Naive B cell (primary cell): ENCODE measurements around the gene AHNAK2. TPM values are rescaled to one million over a fixed set of nuclear protein-coding genes. Genes with fewer than 3 reads are reported as not detected.

Source experiments
- ATAC-seq, 2 donors: fragments of 150-1000 bp; cut with Tn5 transposase; 2 replicates each; pipeline ENCODE4 v1.10.0; 2021; ENCODE audit warnings: low read depth in 2 of 2, mild to moderate bottlenecking in 2 of 2, moderate library complexity in 2 of 2
- DNase-seq: peaks from one replicate; pipeline ENCODE4 v3.0.0; 2022
- H3K27ac Mint-ChIP-seq, 6 donors: one replicate each; pipeline ENCODE4 v1.8.0; 2020 to 2022; ENCODE audit warnings: mild to moderate bottlenecking in 6 of 6, mixed read lengths in 6 of 6, moderate library complexity in 5 of 6, inconsistent platforms in 2 of 6
- H3K27me3 Mint-ChIP-seq, 3 donors: one replicate each; pipeline ENCODE4 v1.8.0; 2021 to 2022; ENCODE audit warnings: mixed read lengths in 3 of 3, mild to moderate bottlenecking in 1 of 3
- H3K36me3 Mint-ChIP-seq, 2 donors: one replicate each; pipeline ENCODE4 v1.8.0; 2020 to 2022; ENCODE audit warnings: mixed read lengths in 2 of 2, inconsistent platforms in 1 of 2, mild to moderate bottlenecking in 1 of 2
- H3K4me1 Mint-ChIP-seq, 3 donors: one replicate each; pipeline ENCODE4 v1.8.0; 2020 to 2022; ENCODE audit warnings: mixed read lengths in 3 of 3, inconsistent platforms in 1 of 3, mild to moderate bottlenecking in 1 of 3, moderate library complexity in 1 of 3
- H3K4me3 Mint-ChIP-seq, 8 donors: one replicate each; pipeline ENCODE4 v1.8.0; 2020 to 2022; ENCODE audit warnings: mild to moderate bottlenecking in 8 of 8, mixed read lengths in 8 of 8, moderate library complexity in 8 of 8, inconsistent platforms in 2 of 8
- H3K9me3 Mint-ChIP-seq, 7 donors: one replicate each; pipeline ENCODE4 v1.8.0; 2020 to 2022; ENCODE audit warnings: mixed read lengths in 7 of 7, mild to moderate bottlenecking in 5 of 7, inconsistent platforms in 2 of 7, moderate library complexity in 1 of 7
- polyA plus RNA-seq, 6 donors: library from polyadenylated mRNA; unstranded; fragments of 300-500 nt; fragmentation: Illumina TruSeq; gene quantifications; one replicate each; pipeline ENCODE4 v1.2.3, GENCODE V29; 2021; ENCODE audit warnings: low read depth in 6 of 6

AHNAK2 gene
- polyA plus RNA-seq, 6 donors from 2014 or later: 0.63 to 0.92 (median 0.70) TPM; not detected in 1

- no peak for ATAC-seq
These were observed 11.2 kb upstream of the AHNAK2 start for GRCh38 chr14:104989236-104989950.

GRCh38 chr14:104986487-104987164 lies 8.5 kb upstream of the AHNAK2 start:
- no peak for DNase-seq
- peaks cover 0 to 2% (median 0%) of the 10 kb centered on the region in 7 donors for H3K9me3 Mint-ChIP-seq
- H3K4me1 Mint-ChIP-seq: peaks cover 4 to 21% (median 7%) of the 10 kb centered on the region in 3 donors
- peak overlapping the region; percentile 70 to 84 (median 82) for H3K4me3 Mint-ChIP-seq
- no peak for ATAC-seq
- no peaks in the 10 kb centered on the region for H3K36me3 Mint-ChIP-seq
- peak overlapping the region; percentile 61 to 94 (median 84) for H3K27ac Mint-ChIP-seq
- H3K27me3 Mint-ChIP-seq: peaks cover 0 to 8% (median 4%) of the 10 kb centered on the region in 3 donors

More at GRCh38 chr14:104989236-104989950, 11.2 kb upstream of the AHNAK2 start:
- Mint-ChIP-seq H3K4me1 (peaks cover 4 to 15% (median 9%) of the 10 kb centered on the region in 3 donors), H3K27me3 (peaks cover 0 to 8% (median 4%) of the 10 kb centered on the region in 3 donors), H3K36me3 (no peaks in the 10 kb centered on the region), H3K9me3 (peaks cover 0 to 2% (median 0%) of the 10 kb centered on the region in 7 donors), H3K4me3 (peak overlapping the region in 1 of 8 donors; percentile 10), H3K27ac (peak overlapping the region in 2 of 6 donors; percentile 18 to 19)
- no peak for DNase-seq

DNA sequence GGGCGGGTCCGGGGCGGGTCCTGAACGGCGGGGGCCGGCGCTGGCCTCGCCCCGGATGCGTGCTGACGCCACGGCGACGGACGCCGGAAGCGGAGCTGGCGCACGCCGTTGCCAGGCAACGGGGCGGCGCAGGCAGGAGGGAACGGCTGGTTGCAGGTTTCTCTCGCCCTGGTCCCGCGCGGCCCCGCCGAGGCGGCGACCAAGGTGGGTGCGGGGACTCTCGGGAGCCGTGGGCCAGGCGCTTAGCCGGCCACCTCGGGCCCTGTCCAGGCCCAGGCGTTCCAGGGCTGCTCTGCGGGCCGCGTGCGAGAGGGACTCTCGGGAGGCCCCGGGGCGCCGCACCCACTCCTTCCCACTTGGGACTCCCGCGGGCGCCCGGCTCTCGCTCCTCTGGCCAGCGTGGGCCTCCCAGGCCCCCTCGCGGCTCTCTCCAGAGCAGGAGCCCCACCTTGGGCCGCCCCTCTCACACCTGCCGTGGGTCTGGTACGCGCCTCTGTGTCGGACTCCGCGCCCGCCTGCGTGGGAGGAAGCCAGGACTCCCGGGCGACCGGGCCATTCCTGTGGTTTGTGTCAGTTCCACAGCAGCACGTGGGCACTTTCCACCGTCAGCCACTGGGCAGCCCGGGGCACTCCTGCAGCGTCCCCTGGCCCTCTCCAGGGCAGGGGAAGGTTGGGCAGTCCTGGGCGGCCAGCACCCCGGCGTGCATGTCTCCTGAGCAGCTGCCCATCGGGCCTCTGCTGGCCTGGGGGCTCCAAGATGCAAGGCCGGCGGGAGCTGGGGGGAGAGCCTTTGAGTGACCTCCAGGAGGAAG lies 7.7 kb upstream of the AHNAK2 start, which contains the start of gene CLBA1:
TSS of gene CLBA1 (plus strand) at position 114 of the 812 bp plus-strand sequence. CDS start at position 758, 644 bp downstream.
- ATAC-seq (peak; percentile 96 to 97), DNase-seq (peak; percentile 90)
- peaks cover 0 to 8% (median 4%) of the 10 kb centered on the region in 3 donors for H3K27me3 Mint-ChIP-seq
- H3K4me1 Mint-ChIP-seq: peaks cover 4 to 21% (median 7%) of the 10 kb centered on the region in 3 donors
- H3K27ac Mint-ChIP-seq: peak within 1 kb of the TSS; percentile 83 to 94 (median 86)
- H3K4me3 Mint-ChIP-seq: peak within 1 kb of the TSS; percentile 70 to 88 (median 81)
- H3K9me3 Mint-ChIP-seq: peaks cover 0 to 2% (median 0%) of the 10 kb centered on the region in 7 donors
- no peaks in the 10 kb centered on the region for H3K36me3 Mint-ChIP-seq

GRCh38 chr14:104984056-104984894 lies 6.1 kb upstream of the AHNAK2 start:
- Mint-ChIP-seq H3K4me3 (peak overlapping the region; percentile 50 to 88 (median 77)), H3K4me1 (peaks cover 4 to 22% (median 7%) of the 10 kb centered on the region in 3 donors), H3K27ac (peak overlapping the region; percentile 68 to 93 (median 82)), H3K36me3 (no peaks in the 10 kb centered on the region), H3K27me3 (peaks cover 7 to 12% (median 8%) of the 10 kb centered on the region in 3 donors), H3K9me3 (peaks cover 0 to 2% (median 0%) of the 10 kb centered on the region in 7 donors)
- DNase-seq: no peak
- ATAC-seq: no peak

DNA sequence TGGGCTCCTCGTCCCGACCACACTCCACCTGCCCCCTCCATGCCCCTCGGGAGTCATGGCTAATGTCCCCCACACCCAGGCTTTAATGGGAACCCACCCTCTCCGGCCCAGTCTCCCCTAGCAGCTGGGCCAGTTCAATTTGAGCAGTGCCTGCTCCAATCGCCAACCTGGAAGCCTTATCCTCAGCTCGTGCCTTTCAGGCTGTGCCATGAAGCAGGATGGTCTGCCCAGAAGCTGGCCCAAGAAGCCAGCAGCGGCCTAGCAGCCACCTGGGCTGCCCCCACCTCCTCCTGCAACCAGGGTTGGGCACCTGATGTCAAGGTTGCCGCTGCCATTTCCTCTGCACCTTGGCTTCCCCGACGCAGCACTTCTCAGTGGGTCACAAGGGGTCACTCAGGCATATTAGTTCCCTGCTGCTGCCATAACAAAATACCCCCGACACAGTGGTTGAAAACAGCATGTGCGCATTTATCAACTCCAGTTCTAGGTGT lies 5.1 kb upstream of the AHNAK2 start:
- peak overlapping the region in 2 of 6 donors; percentile 64 to 79 for H3K27ac Mint-ChIP-seq
- ATAC-seq (no peak), DNase-seq (no peak)
- no peaks in the 10 kb centered on the region for H3K36me3 Mint-ChIP-seq
- peaks cover 7 to 20% (median 16%) of the 10 kb centered on the region in 3 donors for H3K27me3 Mint-ChIP-seq
- H3K4me1 Mint-ChIP-seq: peaks cover 7 to 27% (median 12%) of the 10 kb centered on the region in 3 donors
- H3K9me3 Mint-ChIP-seq: peaks cover 0 to 2% (median 0%) of the 10 kb centered on the region in 7 donors
- H3K4me3 Mint-ChIP-seq: peak overlapping the region in 5 of 8 donors; percentile 16 to 79 (median 68)

DNA sequence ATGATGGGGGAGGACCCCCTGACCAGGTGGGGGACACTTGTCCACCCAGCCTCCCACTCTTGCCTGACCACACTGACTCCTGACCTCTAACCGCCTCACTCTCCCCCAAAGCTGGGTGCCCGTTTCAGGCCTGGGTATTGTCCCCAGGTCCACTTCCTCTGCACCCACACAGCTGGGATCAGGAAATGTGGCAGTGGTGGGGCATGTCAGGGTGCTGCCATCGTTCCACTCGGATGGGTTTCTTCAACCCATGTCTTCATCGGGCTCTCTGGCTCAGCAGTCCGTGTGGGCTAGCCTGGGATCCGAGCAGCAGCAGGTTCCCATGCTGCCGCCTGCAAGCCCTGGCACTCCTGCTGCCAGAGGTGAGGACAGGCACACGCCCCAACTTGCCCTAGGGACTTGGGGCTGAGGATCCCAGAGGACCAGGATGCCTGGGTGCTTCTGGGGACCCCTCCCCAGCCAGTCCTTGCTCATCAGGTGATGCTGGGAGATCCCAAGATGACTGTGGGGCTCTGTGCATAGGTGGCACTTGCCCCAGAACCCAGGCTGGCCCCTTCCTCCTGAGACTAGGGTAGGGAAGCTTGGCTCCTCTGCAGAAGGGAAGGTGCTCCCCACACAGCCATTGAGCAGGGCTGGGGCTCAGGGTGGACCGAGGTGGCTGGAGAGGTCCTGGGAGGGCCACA lies 4.5 kb upstream of the AHNAK2 start:
- DNase-seq (no peak), ATAC-seq (no peak)
- peaks cover 0 to 2% (median 0%) of the 10 kb centered on the region in 7 donors for H3K9me3 Mint-ChIP-seq
- peak overlapping the region in 1 of 8 donors; percentile 35 for H3K4me3 Mint-ChIP-seq
- H3K4me1 Mint-ChIP-seq: peaks cover 7 to 27% (median 14%) of the 10 kb centered on the region in 3 donors
- peaks cover 7 to 20% (median 18%) of the 10 kb centered on the region in 3 donors for H3K27me3 Mint-ChIP-seq
- H3K27ac Mint-ChIP-seq: no peak overlapping the region
- H3K36me3 Mint-ChIP-seq: no peaks in the 10 kb centered on the region

GRCh38 chr14:104981699-104982541 lies 3.7 kb upstream of the AHNAK2 start:
- DNase-seq (no peak), ATAC-seq (no peak)
- H3K4me1 Mint-ChIP-seq: peaks cover 7 to 28% (median 13%) of the 10 kb centered on the region in 3 donors
- no peaks in the 10 kb centered on the region for H3K36me3 Mint-ChIP-seq
- H3K4me3 Mint-ChIP-seq: peak overlapping the region in 2 of 8 donors; percentile 33 to 35
- H3K27ac Mint-ChIP-seq: peak overlapping the region in 1 of 6 donors; percentile 24
- H3K27me3 Mint-ChIP-seq: peaks cover 7 to 23% (median 15%) of the 10 kb centered on the region in 3 donors
- peaks cover 0 to 2% (median 0%) of the 10 kb centered on the region in 7 donors for H3K9me3 Mint-ChIP-seq

DNA sequence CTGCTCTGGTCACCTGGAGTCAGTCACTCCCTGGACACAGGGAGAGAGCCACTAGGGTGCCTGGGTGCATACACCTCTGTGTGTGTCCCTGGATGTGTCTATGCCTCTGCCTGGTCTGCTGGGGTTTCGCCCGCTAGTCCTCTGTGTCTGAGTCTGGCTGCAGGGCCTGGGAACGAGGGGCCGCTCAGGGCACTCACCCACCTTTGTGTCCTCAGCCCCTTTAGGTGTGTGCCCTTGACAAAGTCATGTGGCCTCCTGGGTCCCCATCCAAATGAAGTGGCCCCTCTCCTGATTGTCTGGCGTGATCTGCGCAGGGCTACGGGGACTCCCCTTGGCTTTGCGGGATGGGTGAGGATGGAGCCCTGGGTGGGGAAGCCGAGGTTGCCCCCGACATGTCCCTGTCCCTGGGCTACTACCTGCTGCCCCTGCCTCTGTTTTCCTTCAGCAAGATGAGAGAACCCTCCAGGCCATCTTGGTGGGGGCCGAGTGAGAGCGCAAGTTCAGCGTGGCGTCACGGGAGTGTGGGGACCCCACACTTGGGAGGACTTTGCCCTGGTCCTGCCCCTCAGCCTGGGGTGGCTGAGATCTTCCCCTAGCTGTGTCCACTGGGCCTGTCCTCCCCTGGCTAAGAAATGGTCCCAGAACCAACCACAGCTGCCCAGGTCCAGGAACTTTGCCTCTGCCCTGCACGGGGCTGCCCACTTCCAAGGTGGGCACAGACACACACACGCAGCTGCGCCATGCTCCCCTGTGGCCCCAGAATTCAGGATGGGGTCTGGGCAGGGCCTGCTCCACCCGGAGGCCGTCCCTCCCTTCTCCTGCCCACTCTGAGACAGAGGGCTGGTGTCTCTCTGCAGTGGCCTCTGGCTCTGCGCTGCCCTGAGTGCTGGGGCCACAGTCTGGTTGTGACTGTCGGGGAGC lies 2.7 kb upstream of the AHNAK2 start:
- Mint-ChIP-seq H3K9me3 (peaks cover 0 to 2% (median 0%) of the 10 kb centered on the region in 7 donors), H3K27me3 (peaks cover 11 to 33% (median 22%) of the 10 kb centered on the region in 3 donors), H3K36me3 (no peaks in the 10 kb centered on the region), H3K27ac (no peak overlapping the region), H3K4me1 (peaks cover 15 to 28% (median 17%) of the 10 kb centered on the region in 3 donors), H3K4me3 (peak overlapping the region in 1 of 8 donors; percentile 25)
- no peak for ATAC-seq
- DNase-seq: no peak

DNA sequence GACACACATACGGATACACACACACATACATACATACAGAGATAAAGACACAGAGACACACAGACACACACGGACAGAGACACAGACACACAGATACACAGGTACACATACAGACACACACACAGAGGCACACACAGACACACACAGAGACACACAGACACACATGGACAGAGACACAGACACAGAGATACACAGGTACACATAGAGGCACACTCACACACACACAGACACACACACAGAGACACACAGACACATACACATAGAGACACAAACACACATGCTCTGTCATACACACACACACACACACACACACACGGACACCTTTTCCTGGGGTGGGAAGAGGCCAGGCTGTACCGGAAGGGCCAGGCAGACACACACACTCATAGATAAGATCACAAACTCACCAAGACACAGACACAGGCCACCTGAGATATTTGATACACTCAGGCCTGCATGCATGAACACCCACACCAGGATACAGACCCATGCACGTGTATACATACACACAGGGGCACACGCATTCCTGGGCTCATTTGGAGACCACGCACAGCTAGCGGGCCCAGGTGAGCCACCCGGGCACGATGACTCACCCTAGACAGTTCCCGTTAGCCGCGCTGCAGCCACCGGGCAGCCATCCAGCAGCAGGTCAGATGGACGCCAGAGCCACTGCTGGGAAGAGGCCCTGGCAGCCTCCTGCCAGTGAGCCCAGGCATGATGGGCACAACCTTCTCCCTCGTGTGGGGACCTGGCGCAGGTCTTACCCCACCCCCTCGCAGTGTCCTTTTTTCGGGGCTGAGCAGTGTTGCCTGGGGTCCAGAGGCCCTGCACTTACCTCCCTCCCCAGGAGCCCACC lies 1.8 kb upstream of the AHNAK2 start:
- DNase-seq: no peak
- peak overlapping the region in 5 of 8 donors; percentile 22 to 71 (median 49) for H3K4me3 Mint-ChIP-seq
- peaks cover 0 to 2% (median 0%) of the 10 kb centered on the region in 7 donors for H3K9me3 Mint-ChIP-seq
- peaks cover 11 to 38% (median 25%) of the 10 kb centered on the region in 3 donors for H3K27me3 Mint-ChIP-seq
- H3K27ac Mint-ChIP-seq: peak overlapping the region in 2 of 6 donors; percentile 18 to 34
- H3K4me1 Mint-ChIP-seq: peaks cover 17 to 27% (median 21%) of the 10 kb centered on the region in 3 donors
- no peaks in the 10 kb centered on the region for H3K36me3 Mint-ChIP-seq
- ATAC-seq: no peak
